ENCODE data around the gene GGNBP2.
A peak's percentile ranks its signal among the peaks of the same experiment; 100 is the strongest.

The GGNBP2 gene

DNA sequence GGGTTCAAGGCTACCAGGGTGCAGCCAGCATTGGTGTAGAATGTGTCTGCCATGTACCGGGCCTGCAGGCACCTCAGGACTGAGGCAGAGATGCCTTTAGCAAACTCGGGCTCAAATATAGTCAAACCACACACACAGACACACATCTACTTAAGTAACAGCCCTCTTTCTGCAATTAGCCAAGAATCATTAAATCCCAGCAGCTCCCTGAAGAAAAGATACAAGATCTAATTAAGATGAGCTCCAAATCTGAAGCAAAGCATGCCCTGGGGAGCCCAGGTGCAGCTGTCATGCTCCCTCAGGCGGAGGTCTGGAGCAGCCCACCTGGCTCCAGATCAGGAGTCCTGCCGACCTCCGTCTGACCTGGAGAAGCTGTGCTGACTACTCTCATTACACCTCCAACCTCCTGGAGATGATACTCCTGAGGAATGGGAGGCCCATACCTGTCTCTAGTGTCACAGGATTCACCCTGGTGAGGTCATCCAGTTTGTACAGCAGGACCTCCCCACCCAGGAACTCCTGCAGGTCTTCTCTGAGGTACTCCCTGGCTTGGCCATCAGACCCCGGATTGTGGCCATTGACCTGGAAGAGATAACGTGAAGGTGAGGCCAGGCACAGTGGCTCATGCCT lies 17.0 kb upstream of the GGNBP2 start:
- Histone ChIP-seq H3K4me1 (ENCODE audit: insufficient read depth, low read length, poor library complexity, severe bottlenecking) (peaks cover 24% of the 10 kb centered on the region), H3K9ac (ENCODE audit: low read depth, low read length, poor library complexity, severe bottlenecking) (no peak overlapping the region), H2AFZ (ENCODE audit: low read length) (no peak overlapping the region), H4K20me1 (ENCODE audit: insufficient read depth, low read length, poor library complexity, severe bottlenecking) (peaks cover 12% of the 10 kb centered on the region), H3K79me2 (ENCODE audit: insufficient read depth, low read length) (peaks cover 17% of the 10 kb centered on the region; the same call in 1 of the 2 replicates), H3K4me3 (ENCODE audit: low read length, poor library complexity, severe bottlenecking) (no peak overlapping the region), H3F3A (ENCODE audit: low read depth) (no peaks in the 10 kb centered on the region), H3K27me3 (ENCODE audit: insufficient read depth, low read length, poor library complexity, severe bottlenecking) (no peaks in the 10 kb centered on the region), H3K4me2 (ENCODE audit: low read depth, low read length, poor library complexity, severe bottlenecking) (no peak overlapping the region), H3K9me2 (replicated peaks; ENCODE audit: low read depth, low read length) (no peaks in the 10 kb centered on the region), H3K9me3 (ENCODE audit: insufficient read depth, low read depth, low read length) (no peaks in the 10 kb centered on the region), H3K36me3 (ENCODE audit: insufficient read depth, low read length) (peaks cover 46% of the 10 kb centered on the region; the same call in 1 of the 2 replicates)
- no peak for TF ChIP-seq EZH2phosphoT487 (IDR thresholded peaks at IDR 0.05; ENCODE audit: borderline replicate concordance)
- TF ChIP-seq, protein P1, sequence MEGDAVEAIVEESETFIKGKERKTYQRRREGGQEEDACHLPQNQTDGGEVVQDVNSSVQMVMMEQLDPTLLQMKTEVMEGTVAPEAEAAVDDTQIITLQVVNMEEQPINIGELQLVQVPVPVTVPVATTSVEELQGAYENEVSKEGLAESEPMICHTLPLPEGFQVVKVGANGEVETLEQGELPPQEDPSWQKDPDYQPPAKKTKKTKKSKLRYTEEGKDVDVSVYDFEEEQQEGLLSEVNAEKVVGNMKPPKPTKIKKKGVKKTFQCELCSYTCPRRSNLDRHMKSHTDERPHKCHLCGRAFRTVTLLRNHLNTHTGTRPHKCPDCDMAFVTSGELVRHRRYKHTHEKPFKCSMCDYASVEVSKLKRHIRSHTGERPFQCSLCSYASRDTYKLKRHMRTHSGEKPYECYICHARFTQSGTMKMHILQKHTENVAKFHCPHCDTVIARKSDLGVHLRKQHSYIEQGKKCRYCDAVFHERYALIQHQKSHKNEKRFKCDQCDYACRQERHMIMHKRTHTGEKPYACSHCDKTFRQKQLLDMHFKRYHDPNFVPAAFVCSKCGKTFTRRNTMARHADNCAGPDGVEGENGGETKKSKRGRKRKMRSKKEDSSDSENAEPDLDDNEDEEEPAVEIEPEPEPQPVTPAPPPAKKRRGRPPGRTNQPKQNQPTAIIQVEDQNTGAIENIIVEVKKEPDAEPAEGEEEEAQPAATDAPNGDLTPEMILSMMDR (conservative IDR thresholded peaks at IDR 0.05; ENCODE audit: low read length): no peak

GRCh38 chr17:36529121-36529520 lies 15.6 kb upstream of the GGNBP2 start:
- H3K27me3 ChIP-seq (ENCODE audit: insufficient read depth, low read length, poor library complexity, severe bottlenecking): no peaks in the 10 kb centered on the region
- H3K9ac ChIP-seq (ENCODE audit: low read depth, low read length, poor library complexity, severe bottlenecking): no peak overlapping the region
- no peaks in the 10 kb centered on the region for H3K9me3 ChIP-seq (ENCODE audit: insufficient read depth, low read depth, low read length)
- no peak overlapping the region for H3K4me3 ChIP-seq (ENCODE audit: low read length, poor library complexity, severe bottlenecking)
- no peaks in the 10 kb centered on the region for H3F3A ChIP-seq (ENCODE audit: low read depth)
- peaks cover 30% of the 10 kb centered on the region for H3K79me2 ChIP-seq (ENCODE audit: insufficient read depth, low read length)
- no peak for TF ChIP-seq EZH2phosphoT487 (IDR thresholded peaks at IDR 0.05; ENCODE audit: borderline replicate concordance)
- TF ChIP-seq, protein P1 (conservative IDR thresholded peaks at IDR 0.05; ENCODE audit: low read length): no peak
- no peaks in the 10 kb centered on the region for H3K9me2 ChIP-seq (replicated peaks; ENCODE audit: low read depth, low read length)
- H3K4me2 ChIP-seq (ENCODE audit: low read depth, low read length, poor library complexity, severe bottlenecking): no peak overlapping the region
- no peak overlapping the region for H2AFZ ChIP-seq (ENCODE audit: low read length)
- peaks cover 13% of the 10 kb centered on the region for H4K20me1 ChIP-seq (ENCODE audit: insufficient read depth, low read length, poor library complexity, severe bottlenecking)
- H3K36me3 ChIP-seq (ENCODE audit: insufficient read depth, low read length): peaks cover 43% of the 10 kb centered on the region; the same call in 1 of the 2 replicates
- H3K4me1 ChIP-seq (ENCODE audit: insufficient read depth, low read length, poor library complexity, severe bottlenecking): peaks cover 37% of the 10 kb centered on the region

DNA sequence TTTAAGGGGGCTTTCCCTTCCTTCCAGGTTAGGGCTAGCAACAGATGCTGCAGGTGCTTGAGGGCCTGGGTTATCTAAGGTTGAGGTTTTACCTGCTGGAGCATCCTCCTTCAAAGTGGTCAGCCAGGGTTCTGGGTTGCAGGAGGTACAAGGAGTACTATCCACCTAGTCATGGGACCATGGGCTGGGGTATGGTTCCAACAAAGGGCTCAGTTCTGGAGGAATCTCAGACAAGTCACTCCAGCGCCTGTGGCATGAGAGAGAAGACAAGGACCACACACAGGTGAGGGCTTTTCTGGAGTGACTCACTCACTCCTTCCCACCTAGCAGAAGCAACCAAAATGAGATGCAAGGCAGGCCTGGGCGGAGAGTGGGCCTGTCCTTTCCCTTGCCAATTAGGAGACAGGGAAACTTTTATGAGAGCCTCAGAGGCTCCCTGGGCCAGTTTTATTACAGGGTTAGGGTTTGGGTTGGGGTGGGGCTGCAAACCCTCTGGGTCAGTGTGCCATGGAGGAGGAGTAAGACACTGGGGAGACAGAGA lies 12.2 kb upstream of the GGNBP2 start:
- H3K9me3 ChIP-seq (ENCODE audit: insufficient read depth, low read depth, low read length): no peaks in the 10 kb centered on the region
- H3K4me3 ChIP-seq (ENCODE audit: low read length, poor library complexity, severe bottlenecking): peak overlapping the region; percentile 97
- no peaks in the 10 kb centered on the region for H3F3A ChIP-seq (ENCODE audit: low read depth)
- H3K27me3 ChIP-seq (ENCODE audit: insufficient read depth, low read length, poor library complexity, severe bottlenecking): no peaks in the 10 kb centered on the region
- H3K36me3 ChIP-seq (ENCODE audit: insufficient read depth, low read length): peaks cover 16% of the 10 kb centered on the region; the same call in 1 of the 2 replicates
- H4K20me1 ChIP-seq (ENCODE audit: insufficient read depth, low read length, poor library complexity, severe bottlenecking): peaks cover 13% of the 10 kb centered on the region
- peak overlapping the region; percentile 88 for H3K4me2 ChIP-seq (ENCODE audit: low read depth, low read length, poor library complexity, severe bottlenecking)
- no peaks in the 10 kb centered on the region for H3K9me2 ChIP-seq (replicated peaks; ENCODE audit: low read depth, low read length)
- H3K9ac ChIP-seq (ENCODE audit: low read depth, low read length, poor library complexity, severe bottlenecking): peak overlapping the region; percentile 46
- peaks cover 52% of the 10 kb centered on the region for H3K79me2 ChIP-seq (ENCODE audit: insufficient read depth, low read length)
- H3K4me1 ChIP-seq (ENCODE audit: insufficient read depth, low read length, poor library complexity, severe bottlenecking): peaks cover 47% of the 10 kb centered on the region
- H2AFZ ChIP-seq (ENCODE audit: low read length): no peak overlapping the region
- TF ChIP-seq, protein P1 (conservative IDR thresholded peaks at IDR 0.05; ENCODE audit: low read length): no peak
- TF ChIP-seq EZH2phosphoT487 (IDR thresholded peaks at IDR 0.05; ENCODE audit: borderline replicate concordance): no peak
